C4-2B (cell line): ENCODE measurements around the gene ASXL1.

Experiments
- H3K27ac ChIP-seq: fragments of 450-650 bp; 2 replicates; pipeline ENCODE4 v1.5.1; 2017
- CTCF ChIP-seq: fragments of 450-650 bp; conservative IDR thresholded peaks from 2 replicates; pipeline ENCODE4 v1.5.1; 2017; ENCODE audit warnings: mild to moderate bottlenecking
- ZFX ChIP-seq: fragments of 450-650 bp; IDR thresholded peaks from 2 replicates; pipeline ENCODE4 v1.6.1; 2017

ASXL1 gene

GRCh38 chr20:32474967-32475811, 117.1 kb downstream of the ASXL1 start:
- no peak overlapping the region for H3K27ac ChIP-seq
- TF ChIP-seq CTCF (no peak), ZFX (no peak)

GRCh38 chr20:32476684-32477593, 118.8 kb downstream of the ASXL1 start:
- TF ChIP-seq CTCF (no peak), ZFX (no peak)
- no peak overlapping the region for H3K27ac ChIP-seq

- no peak overlapping the region for H3K27ac ChIP-seq
- no peak for TF ChIP-seq ZFX
- TF ChIP-seq CTCF = no peak
Observed at GRCh38 chr20:32477594-32478512, 119.7 kb downstream of the ASXL1 start.

GRCh38 chr20:32478576-32478975, 120.4 kb downstream of the ASXL1 start:
- TF ChIP-seq ZFX (no peak), CTCF (no peak)
- H3K27ac ChIP-seq = no peak overlapping the region

- TF ChIP-seq ZFX = no peak
- no peak for TF ChIP-seq CTCF
- H3K27ac ChIP-seq = no peak overlapping the region
Observed at GRCh38 chr20:32479012-32479411, 120.9 kb downstream of the ASXL1 start.

- H3K27ac ChIP-seq = no peak overlapping the region
- TF ChIP-seq CTCF (no peak), ZFX (no peak)
Observed at GRCh38 chr20:32479697-32480171, 121.6 kb downstream of the ASXL1 start.
